D341Med (cell line): Measurements from ENCODE around the gene CIB4.
A peak's percentile ranks its signal among the peaks of the same experiment; 100 is the strongest.

Source experiments
- DNase-seq: peaks from one replicate; pipeline ENCODE4 v3.0.0; 2012; ENCODE audit warnings: low spot score

CIB4 gene

GRCh38 chr2:26642429-26642828 is 1.3 kb upstream of the CIB4 start:
- no peak for DNase-seq

GRCh38 chr2:26640331-26640745 is 828 bp downstream of the CIB4 start:
- DNase-seq = no peak

- no peak for DNase-seq
These were observed 1.4 kb downstream of the CIB4 start for GRCh38 chr2:26639685-26640243.

GRCh38 chr2:26637811-26638310 is 3.3 kb downstream of the CIB4 start:
- no peak for DNase-seq

GRCh38 chr2:26636935-26637334 is 4.2 kb downstream of the CIB4 start:
- no peak for DNase-seq

GRCh38 chr2:26635401-26635800 is 5.8 kb downstream of the CIB4 start:
- no peak for DNase-seq

GRCh38 chr2:26634636-26635230 is 6.4 kb downstream of the CIB4 start:
- no peak for DNase-seq

GRCh38 chr2:26633993-26634595 is 7.1 kb downstream of the CIB4 start:
- no peak for DNase-seq

GRCh38 chr2:26633351-26633945 is 7.7 kb downstream of the CIB4 start:
- DNase-seq = no peak

GRCh38 chr2:26632624-26633185 is 8.5 kb downstream of the CIB4 start:
- no peak for DNase-seq

GRCh38 chr2:26631401-26632170 is 9.6 kb downstream of the CIB4 start:
- no peak for DNase-seq

GRCh38 chr2:26630669-26631360 is 10.4 kb downstream of the CIB4 start:
- no peak for DNase-seq

- no peak for DNase-seq
These were observed 10.9 kb downstream of the CIB4 start for GRCh38 chr2:26630235-26630634.

- no peak for DNase-seq
These were observed 11.4 kb downstream of the CIB4 start for GRCh38 chr2:26629751-26630150.

- DNase-seq = no peak
These were observed 11.9 kb downstream of the CIB4 start for GRCh38 chr2:26629346-26629630.

GRCh38 chr2:26628561-26629345 is 12.4 kb downstream of the CIB4 start:
- no peak for DNase-seq

GRCh38 chr2:26627350-26628105 is 13.6 kb downstream of the CIB4 start:
- no peak for DNase-seq

GRCh38 chr2:26626606-26627005 is 14.6 kb downstream of the CIB4 start:
- DNase-seq = no peak

GRCh38 chr2:26623541-26624495 is 17.3 kb downstream of the CIB4 start:
- peak; percentile 79 for DNase-seq
